GM23338 (cell line): ENCODE results near the gene AHI1. TPM values are rescaled to one million over a fixed set of nuclear protein-coding genes. Genes with fewer than 3 reads are reported as not detected.

Experiments used
- ATAC-seq: fragments of 200-7000 bp; cut with Tn5 transposase; 3 replicates; pipeline ENCODE4 v1.9.1; 2020
- DNase-seq: peaks from one replicate; pipeline ENCODE4 v3.0.0-alpha.2; 2015; ENCODE audit warnings: low spot score
- H2AFZ ChIP-seq: fragments of 200-600 bp; sonication (generic); 2 replicates; pipeline ENCODE4 v1.8.0; 2016; ENCODE audit warnings: antibody characterized with exemption, mild to moderate bottlenecking, moderate library complexity
- H3F3A ChIP-seq: fragments of 200-600 bp; sonication (generic); replicated peaks from 2 replicates; pipeline ENCODE4 v1.8.0; 2017; ENCODE audit warnings: antibody characterized with exemption, mixed run types, low read depth
- H3K27ac ChIP-seq: fragments of 200-600 bp; sonication (generic); 2 replicates; pipeline ENCODE4 v1.6.1; 2016; ENCODE audit warnings: low read depth
- H3K27me3 ChIP-seq: fragments of 200-600 bp; sonication (generic); 2 replicates; pipeline ENCODE4 v1.8.0; 2016; ENCODE audit warnings: mild to moderate bottlenecking, mixed run types, moderate library complexity; ENCODE audit not compliant: insufficient read depth
- H3K36me3 ChIP-seq: fragments of 200-600 bp; sonication (generic); 2 replicates; pipeline ENCODE4 v1.8.0; 2016; ENCODE audit warnings: mild to moderate bottlenecking; ENCODE audit not compliant: insufficient read depth
- H3K4me1 ChIP-seq: fragments of 200-600 bp; sonication (generic); 2 replicates; pipeline ENCODE4 v1.8.0; 2016; ENCODE audit warnings: mild to moderate bottlenecking, moderate library complexity; ENCODE audit not compliant: insufficient read depth
- H3K4me2 ChIP-seq: fragments of 200-600 bp; sonication (generic); 2 replicates; pipeline ENCODE4 v1.7.1; 2017; ENCODE audit warnings: mixed run types
- H3K4me3 ChIP-seq: fragments of 200-600 bp; sonication (generic); 2 replicates; pipeline ENCODE4 v1.6.1; 2016; ENCODE audit warnings: mixed run types
- H3K79me2 ChIP-seq: fragments of 200-600 bp; sonication (generic); replicated peaks from 2 replicates; pipeline ENCODE4 v1.8.0; 2017; ENCODE audit warnings: mild to moderate bottlenecking; ENCODE audit not compliant: insufficient read depth
- H3K9me2 ChIP-seq: fragments of 200-600 bp; sonication (generic); 2 replicates; pipeline ENCODE4 v1.8.0; 2017; ENCODE audit not compliant: insufficient read depth
- H4K20me1 ChIP-seq: fragments of 200-600 bp; sonication (generic); replicated peaks from 2 replicates; pipeline ENCODE4 v1.8.0; 2017; ENCODE audit warnings: mild to moderate bottlenecking; ENCODE audit not compliant: insufficient read depth
- H3K27ac Mint-ChIP-seq: 2 replicates; pipeline ENCODE4 v1.8.0; 2020; ENCODE audit warnings: inconsistent platforms, mild to moderate bottlenecking, moderate library complexity, mixed read lengths
- H3K27me3 Mint-ChIP-seq: 3 replicates; pipeline ENCODE4 v1.8.0; 2022; ENCODE audit warnings: low read depth, mild to moderate bottlenecking, moderate library complexity, mixed read lengths, inconsistent platforms; ENCODE audit not compliant: insufficient read depth, poor library complexity
- H3K36me3 Mint-ChIP-seq: 3 replicates; pipeline ENCODE4 v1.8.0; 2021; ENCODE audit warnings: low read depth, mild to moderate bottlenecking, inconsistent platforms, moderate library complexity, mixed read lengths
- H3K4me1 Mint-ChIP-seq: 3 replicates; pipeline ENCODE4 v1.8.0; 2020; ENCODE audit warnings: mild to moderate bottlenecking, inconsistent platforms, mixed read lengths
- H3K4me3 Mint-ChIP-seq: 3 replicates; pipeline ENCODE4 v1.8.0; 2021; ENCODE audit warnings: moderate library complexity, mild to moderate bottlenecking, inconsistent platforms, mixed read lengths
- H3K9me3 Mint-ChIP-seq: 3 replicates; pipeline ENCODE4 v1.8.0; 2020; ENCODE audit warnings: moderate library complexity, mild to moderate bottlenecking, inconsistent platforms, mixed read lengths
- CREB1 ChIP-seq: fragments of 250-450 bp; sonication (Bioruptor Pico); IDR thresholded peaks from 2 replicates; pipeline ENCODE4 v1.5.0; 2020; ENCODE audit warnings: low read depth, mild to moderate bottlenecking, moderate library complexity
- CTCF ChIP-seq, 2 experiments: fragments of 200-600 bp in 1 of 2; sonication (generic) in 1 of 2; conservative IDR thresholded peaks; 2 replicates each; pipeline versions ENCODE4 v1.5.1 to v1.6.1; 2016 to 2017; ENCODE audit warnings: antibody characterized with exemption in 2 of 2, low read depth in 2 of 2, mild to moderate bottlenecking in 2 of 2, moderate library complexity in 1 of 2
- ETS1 ChIP-seq: IDR thresholded peaks from 2 replicates; pipeline ENCODE4 v1.6.1; 2016; ENCODE audit warnings: antibody characterized with exemption
- EZH2 ChIP-seq: fragments of 200-600 bp; sonication (generic); IDR thresholded peaks from one replicate; pipeline ENCODE4 v1.8.0; 2017; ENCODE audit warnings: antibody characterized with exemption, mild to moderate bottlenecking, low read depth; ENCODE audit not compliant: unreplicated experiment
- JUNB ChIP-seq: IDR thresholded peaks from one replicate; pipeline ENCODE4 v1.6.1; 2016; ENCODE audit warnings: antibody characterized with exemption; ENCODE audit not compliant: unreplicated experiment
- NANOG ChIP-seq: IDR thresholded peaks from 2 replicates; pipeline ENCODE4 v1.6.1; 2016; ENCODE audit warnings: antibody characterized with exemption, borderline replicate concordance
- POLR2AphosphoS5 ChIP-seq: IDR thresholded peaks from 2 replicates; pipeline ENCODE4 v1.6.1; 2016; ENCODE audit warnings: antibody characterized with exemption, low read depth
- REST ChIP-seq: IDR thresholded peaks from one replicate; pipeline ENCODE4 v1.6.1; 2018; ENCODE audit warnings: antibody characterized with exemption; ENCODE audit not compliant: unreplicated experiment
- ZNF114 ChIP-seq: fragments of 250-450 bp; sonication (Bioruptor Pico); IDR thresholded peaks from 2 replicates; pipeline ENCODE4 v1.5.0; 2020; ENCODE audit warnings: mild to moderate bottlenecking, moderate library complexity
- ZNF331 ChIP-seq: fragments of 250-450 bp; sonication (Bioruptor Pico); IDR thresholded peaks from 2 replicates; pipeline ENCODE4 v1.5.0; 2020; ENCODE audit warnings: low read depth, mild to moderate bottlenecking, moderate library complexity
- ZNF462 ChIP-seq: fragments of 250-450 bp; sonication (Bioruptor Pico); IDR thresholded peaks from 2 replicates; pipeline ENCODE4 v1.5.0; 2020; ENCODE audit warnings: mild to moderate bottlenecking, moderate library complexity
- polyA plus RNA-seq: library from polyadenylated mRNA; unstranded; fragments of >200 nt; fragmentation: Nextera tagmentation; extraction: Ambion mirVana; gene quantifications from 2 replicates; pipeline ENCODE4 v1.2.1, GENCODE V29; 2016
- total RNA-seq: library from RNA; depleted of rRNA; stranded (reverse); fragments of >200 nt; shearing (Covaris generic); gene quantifications from 2 replicates; pipeline ENCODE4 v1.2.3, GENCODE V29; 2014

The AHI1 gene
- total and polyA plus RNA-seq, 2 experiments from 2014 or later, result 19.8 to 72.9 TPM

- no peak for TF ChIP-seq REST
- no peak for TF ChIP-seq EZH2
- TF ChIP-seq ZNF114, result no peak
- TF ChIP-seq ETS1, result no peak
- TF ChIP-seq JUNB, result no peak
- TF ChIP-seq CTCF (conservative IDR thresholded peaks at IDR 0.05; ENCODE audit: low read depth in 2 of 2), result no peak
- TF ChIP-seq CREB1 (CRISPR knock-in tag), result no peak
- no peak for TF ChIP-seq POLR2AphosphoS5
- TF ChIP-seq ZNF331 (CRISPR knock-in tag), result no peak
- no peak for TF ChIP-seq NANOG
Observed at GRCh38 chr6:135390458-135390857, 107.1 kb downstream of the AHI1 start (continued).

GRCh38 chr6:135385299-135385698 lies 112.2 kb downstream of the AHI1 start:
- Histone ChIP-seq H4K20me1 (no peaks in the 10 kb centered on the region), H3K4me2 (no peak overlapping the region), H3K4me1 (no peaks in the 10 kb centered on the region), H3K36me3 (no peaks in the 10 kb centered on the region), H3K79me2 (no peaks in the 10 kb centered on the region), H3K4me3 (no peak overlapping the region), H3K9me2 (no peaks in the 10 kb centered on the region), H2AFZ (no peak overlapping the region), H3K27ac (no peak overlapping the region), H3K27me3 (no peaks in the 10 kb centered on the region), H3F3A (no peaks in the 10 kb centered on the region)
- H3K4me1 Mint-ChIP-seq, result no peaks in the 10 kb centered on the region
- no peaks in the 10 kb centered on the region for H3K9me3 Mint-ChIP-seq
- H3K27ac Mint-ChIP-seq, result no peak overlapping the region
- no peak overlapping the region for H3K4me3 Mint-ChIP-seq
- peaks cover 5% of the 10 kb centered on the region for H3K27me3 Mint-ChIP-seq
- no peak for ATAC-seq
- H3K36me3 Mint-ChIP-seq, result no peaks in the 10 kb centered on the region
- no peak for DNase-seq
- TF ChIP-seq NANOG (no peak), ZNF331 (CRISPR knock-in tag) (no peak), ZNF462 (CRISPR knock-in tag) (no peak), ETS1 (no peak), EZH2 (no peak)
